Anterior cingulate cortex (tissue), 58 donors: ENCODE results near the gene ANKRD35.

Experiments
- DNase-seq, 58 donors: peaks; one replicate each; lab custom pipeline; 2025; lab: John Stamatoyannopoulos, UW

The ANKRD35 gene

DNA sequence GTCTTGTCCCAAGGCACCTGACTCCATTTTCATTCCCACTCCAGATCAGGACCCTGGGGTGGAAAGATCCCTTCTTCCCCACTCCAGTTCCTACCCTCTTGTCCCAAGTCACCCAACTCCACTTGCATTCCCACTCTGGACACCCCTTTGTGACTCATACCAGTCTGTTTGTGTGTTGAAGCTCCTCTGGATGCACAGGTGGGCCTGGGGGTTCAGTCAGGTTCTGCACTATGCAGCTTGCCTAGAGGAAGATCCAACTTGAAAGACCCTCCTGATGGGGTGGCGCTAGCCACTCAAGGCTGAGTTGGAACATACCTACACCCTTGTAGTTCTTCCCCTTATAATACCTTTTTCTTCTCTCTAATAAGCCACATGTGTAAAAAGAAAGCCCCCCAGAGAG lies 9.8 kb upstream of the ANKRD35 start:
- DNase-seq: no peak

DNA sequence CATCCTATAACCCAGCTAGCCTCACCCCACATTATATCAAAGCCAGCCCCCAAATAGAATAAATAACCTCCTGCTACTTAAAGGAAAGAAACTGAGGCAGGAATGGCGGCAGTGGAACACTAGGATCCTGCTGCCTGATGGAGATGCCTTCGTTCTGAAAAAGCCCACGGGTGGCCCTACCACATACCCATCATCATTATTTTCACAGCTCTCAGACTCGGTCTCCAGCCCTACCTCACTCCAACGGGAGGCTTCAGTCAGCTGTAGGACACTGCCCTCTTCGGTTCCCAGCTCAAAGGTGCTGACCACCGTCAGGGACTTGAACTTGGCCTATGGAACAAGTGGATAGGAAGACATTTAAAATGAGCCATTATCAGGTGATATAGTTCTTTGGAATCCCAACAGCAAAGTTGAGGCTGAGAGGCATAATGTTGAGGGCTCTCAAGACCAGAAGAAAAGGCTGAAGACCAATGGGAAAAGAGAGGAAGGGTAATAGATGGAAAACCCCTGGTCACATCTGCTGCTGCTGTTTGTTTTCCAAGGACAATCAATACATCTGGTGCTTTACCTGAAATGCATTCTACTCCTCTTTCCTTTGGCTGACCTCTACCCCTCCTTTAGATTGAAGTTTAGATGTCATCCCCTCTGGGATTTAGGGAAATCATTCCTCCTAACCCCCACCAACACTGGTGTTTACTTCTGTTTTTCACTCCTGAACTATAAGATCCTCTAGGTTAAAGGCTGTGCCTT lies 7.8 kb upstream of the ANKRD35 start:
- DNase-seq: no peak

DNA sequence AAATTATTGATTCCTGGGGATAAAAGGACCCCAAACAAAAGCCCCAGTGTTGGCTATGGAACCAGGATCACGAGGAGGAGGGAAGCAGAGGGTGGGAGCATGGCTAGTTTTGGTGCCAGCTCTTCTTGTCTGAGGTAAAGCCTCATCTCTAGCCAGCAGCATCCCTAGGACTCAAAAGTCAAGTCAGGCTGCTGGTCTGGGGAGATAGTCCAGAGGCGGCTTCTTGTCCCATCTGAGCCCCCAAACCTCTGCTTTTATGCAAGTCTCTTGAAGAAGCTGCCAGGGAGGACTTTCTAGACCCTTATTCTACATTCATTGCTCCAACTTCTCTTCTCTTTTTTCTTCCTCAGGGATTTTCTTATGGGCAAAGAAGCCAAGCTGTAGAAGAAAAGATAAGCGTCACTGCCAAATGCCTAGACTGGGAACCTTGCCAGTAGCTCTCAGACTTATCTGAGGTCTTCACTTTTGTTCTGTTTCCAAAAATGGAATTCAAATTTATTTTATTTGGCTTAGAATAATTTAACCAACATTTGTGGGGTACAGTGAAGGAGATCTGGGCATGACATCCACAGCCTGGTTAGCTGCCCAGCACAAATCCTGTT lies 6.9 kb upstream of the ANKRD35 start:
- DNase-seq: peak in 6 of 58 donors; percentile 3 to 42 (median 16)

DNA sequence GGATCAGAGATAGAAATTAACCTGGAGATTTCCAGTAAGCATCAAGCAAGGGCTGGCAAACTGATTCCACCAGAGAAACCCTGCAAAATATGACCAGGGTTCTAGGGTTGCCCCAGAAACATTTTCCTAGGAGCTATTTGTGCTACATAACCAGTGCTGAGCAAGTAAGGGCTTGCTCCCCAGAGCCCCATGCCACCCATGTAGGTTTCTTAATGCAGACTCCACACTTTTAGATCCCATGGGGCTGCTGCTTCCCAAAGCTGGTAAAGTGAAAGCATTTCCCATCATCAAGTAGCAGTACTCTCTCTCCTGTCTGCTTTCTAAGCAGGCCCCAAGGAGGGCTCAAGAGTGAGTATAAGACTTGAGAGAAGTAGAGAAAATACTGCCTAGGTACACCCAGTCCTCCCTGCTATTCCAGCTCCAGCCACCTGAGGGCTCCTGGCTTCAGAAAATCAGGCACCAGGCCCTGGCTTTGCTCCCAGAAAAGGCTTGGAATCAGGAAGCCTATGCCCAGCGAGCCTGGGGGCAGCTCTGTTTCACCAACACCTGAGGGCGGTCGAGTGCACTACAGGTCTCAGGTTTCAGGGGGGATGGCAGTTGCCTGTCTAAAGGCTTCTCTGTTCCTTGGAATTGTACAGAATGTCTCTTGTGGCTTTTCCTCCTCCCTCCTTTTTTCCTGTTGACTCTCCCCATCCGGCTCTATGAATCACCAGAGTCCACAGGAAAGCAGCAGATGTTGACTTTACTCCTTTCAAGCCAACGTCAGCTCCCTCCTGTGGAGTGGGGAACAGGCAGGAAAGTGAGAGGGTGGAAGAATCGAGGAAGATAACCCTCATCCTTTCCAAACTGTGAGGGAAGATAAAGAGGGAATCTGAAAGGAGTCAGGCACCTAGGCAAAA lies 6.2 kb upstream of the ANKRD35 start:
- DNase-seq: peak; percentile 17 to 92 (median 83)

DNA sequence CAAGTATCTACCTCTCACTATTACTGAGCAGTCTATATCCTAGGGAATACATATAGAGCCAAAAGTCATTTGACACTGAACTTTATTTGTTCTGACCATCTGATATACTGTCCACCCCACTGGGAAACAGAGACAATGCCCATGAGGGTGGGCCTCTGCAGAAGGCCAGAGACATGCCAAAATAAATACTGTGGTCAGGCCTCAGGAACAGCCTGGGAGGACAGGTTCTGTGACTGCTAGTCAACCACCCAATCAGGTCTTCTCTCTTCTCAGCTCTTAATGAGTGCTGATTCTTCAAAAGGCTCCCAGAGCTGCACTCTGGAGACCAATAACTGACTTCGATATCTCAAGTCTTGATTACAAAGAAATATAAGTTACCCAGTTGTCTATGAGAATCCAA lies 5.5 kb upstream of the ANKRD35 start:
- DNase-seq: no peak

DNA sequence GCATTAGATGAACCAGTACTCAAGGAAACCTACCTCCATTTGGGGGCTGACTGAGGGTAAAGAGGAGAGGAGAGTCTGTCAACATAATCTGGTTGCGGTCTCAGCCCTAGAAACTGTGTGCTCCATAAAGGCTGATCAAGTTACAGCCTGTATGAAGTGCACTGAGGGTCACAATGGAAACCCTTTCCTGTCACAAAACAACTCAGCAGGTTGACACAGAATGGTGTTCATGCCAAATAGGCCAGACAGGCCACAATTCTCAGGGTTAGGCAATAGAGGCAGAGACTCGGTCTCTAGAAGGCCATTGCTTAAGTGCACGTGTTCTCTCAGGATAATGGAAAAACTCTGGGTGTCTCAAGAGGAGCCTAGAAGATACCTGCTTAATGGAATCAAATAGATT lies 4.1 kb upstream of the ANKRD35 start:
- no peak for DNase-seq

DNA sequence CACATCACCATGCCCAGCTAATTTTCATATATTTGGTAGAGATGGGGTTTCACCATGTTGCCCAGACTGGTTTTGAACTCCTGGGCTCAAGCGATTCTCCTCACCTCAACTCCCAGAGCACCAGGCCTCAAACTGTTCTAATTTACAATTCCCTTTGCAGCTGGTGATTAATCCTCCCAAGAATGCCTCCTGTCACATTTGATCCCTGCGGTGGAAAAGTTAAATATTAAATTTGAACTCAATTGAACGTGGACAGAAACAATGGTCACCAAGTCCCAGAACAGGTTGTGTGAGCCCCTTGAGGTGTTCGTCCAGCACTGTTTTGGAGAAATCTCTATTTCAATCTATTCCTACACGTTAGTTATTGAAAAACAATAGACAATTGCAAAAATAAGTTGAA lies 2.0 kb upstream of the ANKRD35 start:
- no peak for DNase-seq

DNA sequence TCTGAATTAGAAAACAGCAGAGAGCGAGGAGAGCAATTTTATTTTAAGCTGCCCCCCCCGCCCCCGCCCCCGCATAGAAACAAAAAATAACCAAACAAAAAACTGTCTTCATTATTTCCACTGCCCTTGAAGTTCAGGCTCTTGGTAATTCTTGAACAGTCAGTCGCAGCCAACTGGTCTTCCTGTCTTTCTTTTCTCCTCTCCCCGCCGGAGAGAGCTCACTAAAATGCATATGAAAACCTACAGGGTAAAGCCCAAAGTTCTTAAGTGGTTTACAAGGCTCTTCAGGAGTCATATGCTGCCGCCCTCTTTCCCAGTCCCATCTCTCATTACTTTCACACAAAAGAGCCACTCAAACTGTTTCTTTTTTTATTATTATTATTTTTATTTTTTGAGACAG lies 1.1 kb upstream of the ANKRD35 start:
- no peak for DNase-seq

DNA sequence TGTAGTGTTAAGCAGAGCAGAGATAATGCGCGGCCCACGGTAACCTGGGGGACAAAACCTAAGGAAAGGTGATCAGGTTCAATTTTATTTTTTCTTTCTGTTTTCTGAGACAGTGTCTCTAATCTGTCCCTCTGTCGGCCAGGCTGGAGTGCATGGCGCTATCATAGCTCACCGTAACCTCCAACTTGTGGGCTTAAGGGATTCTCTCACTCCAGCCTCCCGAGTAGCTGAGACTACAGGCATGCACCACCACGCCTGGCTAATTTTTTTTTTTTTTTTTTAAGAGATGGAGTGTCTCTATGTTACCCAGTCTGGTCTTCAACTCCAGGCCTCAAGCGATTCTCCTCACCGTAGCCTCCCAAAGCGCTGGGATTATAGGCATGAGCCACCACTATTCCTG lies 724 bp upstream of the ANKRD35 start:
- no peak for DNase-seq

DNA sequence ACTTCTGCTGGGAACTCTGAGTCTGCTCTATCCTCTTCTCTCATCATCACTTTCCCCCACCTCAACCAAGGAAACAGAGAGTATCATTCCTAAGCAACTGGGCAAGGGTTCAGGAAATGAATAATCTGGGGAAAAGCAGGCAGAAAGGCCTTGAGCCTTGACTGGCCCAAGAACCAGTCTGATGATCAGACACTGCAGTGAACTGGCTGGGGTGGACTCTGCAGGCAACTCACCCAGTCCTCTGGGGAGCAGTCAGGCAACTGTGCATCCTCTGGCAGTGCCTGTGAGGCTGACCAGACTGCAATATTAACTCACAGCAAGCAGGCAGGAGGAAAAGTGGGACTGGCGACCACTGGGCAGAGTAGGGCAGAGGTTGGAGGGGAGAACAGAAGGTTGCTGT lies 991 bp downstream of the ANKRD35 start:
- no peak for DNase-seq

DNA sequence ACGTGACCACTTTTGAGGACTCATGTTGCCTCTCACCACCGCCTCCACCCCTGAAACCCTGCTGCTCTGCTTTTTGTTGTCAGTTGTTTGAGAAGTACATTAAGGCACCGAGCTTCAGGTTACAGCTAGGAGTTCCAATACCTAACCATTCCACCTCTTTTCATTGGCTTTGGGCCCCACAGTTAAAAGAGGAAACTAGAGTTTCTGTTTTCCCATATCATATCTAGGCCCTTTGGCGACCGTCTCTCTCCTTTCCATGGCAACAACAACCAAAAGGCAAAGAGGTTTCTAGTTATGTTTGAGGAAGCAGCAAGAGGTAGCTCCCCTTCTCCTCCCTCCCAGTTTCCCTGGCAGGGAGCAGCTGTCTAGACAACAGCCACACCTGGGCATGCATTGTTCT lies 5.9 kb downstream of the ANKRD35 start:
- DNase-seq: no peak

DNA sequence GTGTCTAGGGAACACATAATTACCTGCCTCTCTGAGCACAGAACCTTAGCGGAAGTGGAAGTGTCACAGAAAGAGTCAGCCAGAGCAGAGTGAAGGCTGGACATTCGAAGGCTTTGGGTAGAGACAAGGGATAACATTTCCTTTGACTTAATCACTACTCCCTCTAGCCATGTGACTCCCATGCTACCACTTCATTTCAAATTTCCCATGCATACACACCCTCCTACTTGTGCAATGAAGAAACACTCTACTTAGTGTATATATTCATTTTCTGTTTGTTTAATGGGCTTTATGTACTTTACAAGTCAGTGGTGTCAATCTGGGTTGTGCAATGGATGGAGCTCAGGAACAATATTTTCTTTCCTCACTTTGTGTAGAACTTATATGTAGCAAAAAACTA lies 6.9 kb downstream of the ANKRD35 start:
- no peak for DNase-seq

DNA sequence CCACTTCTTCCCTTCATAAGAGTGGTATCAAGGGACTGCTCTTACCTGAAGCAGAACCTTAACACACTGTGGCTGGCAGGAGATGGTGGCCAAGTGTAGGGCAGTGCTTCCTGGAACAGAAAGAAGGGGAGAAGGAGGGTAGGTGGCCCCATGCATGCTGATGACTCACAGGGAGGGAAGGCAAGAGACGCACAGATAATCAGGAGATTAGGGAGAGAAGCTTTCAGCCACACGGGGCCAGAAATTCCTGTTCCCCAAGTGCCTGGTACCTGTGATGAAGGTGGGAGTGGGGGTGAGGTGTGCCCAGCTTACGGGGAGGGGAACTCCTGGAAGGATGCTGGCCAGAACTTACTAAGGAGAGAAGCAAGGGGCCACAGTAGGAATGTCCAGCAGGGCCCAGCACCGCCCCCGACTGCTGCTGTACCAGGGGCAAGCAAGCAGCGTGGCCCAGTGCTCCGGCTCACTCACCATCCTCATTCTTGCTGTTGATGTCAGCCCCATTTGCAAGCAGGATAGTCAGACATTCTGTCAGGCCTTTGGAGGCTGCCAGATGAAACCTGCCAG lies 7.7 kb downstream of the ANKRD35 start:
- DNase-seq: no peak

DNA sequence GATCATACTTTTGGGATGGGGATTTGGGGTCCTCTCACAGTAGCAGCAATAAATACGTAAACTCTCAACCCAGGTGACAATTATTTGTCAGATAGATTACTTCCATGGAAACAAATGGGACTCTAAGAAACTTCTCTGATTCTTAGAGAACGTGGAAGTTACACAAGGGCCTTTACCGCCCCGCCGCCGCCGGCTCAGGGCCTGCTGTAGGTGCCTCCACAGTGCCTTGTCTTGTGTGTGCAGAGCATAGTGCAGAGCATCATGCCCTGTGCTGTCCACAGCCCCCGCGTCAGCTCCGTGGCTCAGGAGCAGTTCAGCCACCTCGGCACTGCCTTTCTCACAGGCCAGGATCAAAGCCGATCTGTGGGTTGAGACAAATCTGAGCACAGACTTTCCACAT lies 11.0 kb downstream of the ANKRD35 start:
- no peak for DNase-seq

DNA sequence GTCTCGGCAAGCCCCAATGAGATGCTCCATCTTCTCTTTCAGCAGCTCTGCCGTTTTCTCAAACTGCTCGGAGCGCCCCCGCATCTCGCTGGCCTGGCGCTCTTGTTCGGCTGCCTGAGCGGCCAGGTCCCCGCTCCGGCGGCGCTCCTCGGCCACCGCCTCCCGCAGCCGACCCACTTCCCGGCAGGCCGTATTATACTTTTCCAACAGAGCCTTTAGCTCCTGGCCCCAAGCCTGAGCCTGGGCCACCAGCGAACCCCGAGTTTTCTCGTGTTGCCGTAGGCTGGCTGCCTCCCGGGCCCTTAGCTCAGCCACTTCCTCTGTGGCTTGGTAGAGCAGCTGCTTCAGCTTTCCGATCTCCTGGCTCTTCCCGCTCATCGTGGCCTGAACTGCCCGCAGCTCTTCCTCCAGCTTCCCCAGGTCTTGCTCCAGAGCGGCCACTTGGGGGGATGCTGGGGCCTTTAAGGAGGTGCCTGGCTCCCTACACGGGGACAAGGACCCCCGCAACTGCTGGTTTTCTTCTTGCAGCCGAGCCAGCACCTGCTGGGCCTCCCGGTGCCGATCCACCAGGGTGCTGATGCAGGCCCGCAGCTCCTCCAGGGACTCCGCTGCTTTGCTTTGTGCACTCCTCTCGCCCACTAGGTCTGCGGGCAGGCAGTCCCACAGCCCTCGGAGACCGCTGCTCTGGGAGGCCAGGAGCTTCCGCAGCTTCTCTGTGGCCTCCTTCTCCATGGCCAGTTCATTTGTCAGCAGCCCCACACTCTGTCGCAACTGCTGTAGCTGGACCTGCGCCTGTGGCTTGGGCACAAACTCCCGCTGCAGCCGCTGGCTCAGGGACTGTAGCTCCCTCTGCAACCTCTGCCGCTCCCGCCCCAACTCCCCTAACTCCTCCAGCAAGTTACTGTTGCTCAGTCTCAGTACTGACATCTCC lies 13.4 kb downstream of the ANKRD35 start:
- peak in 46 of 58 donors; percentile 11 to 76 (median 40) for DNase-seq

DNA sequence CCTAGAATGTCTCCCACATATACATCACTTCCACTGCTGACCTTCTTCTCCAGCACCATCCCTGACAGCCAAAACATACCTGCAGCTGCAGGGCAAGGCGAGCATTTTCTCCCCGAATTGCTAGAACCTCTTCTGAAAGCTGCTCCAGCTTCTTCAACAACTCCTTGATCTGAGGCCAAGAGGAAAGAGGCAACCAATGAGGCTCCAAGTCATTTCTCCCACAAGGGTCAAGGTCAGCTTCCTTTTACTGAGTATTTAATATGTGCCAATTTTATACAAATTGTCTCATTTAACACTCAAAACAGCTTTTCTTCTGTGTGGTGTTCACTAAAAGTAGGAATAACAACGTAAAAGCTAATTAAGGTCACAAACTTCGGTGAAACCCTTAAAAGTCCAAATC lies 17.4 kb downstream of the ANKRD35 start:
- no peak for DNase-seq

DNA sequence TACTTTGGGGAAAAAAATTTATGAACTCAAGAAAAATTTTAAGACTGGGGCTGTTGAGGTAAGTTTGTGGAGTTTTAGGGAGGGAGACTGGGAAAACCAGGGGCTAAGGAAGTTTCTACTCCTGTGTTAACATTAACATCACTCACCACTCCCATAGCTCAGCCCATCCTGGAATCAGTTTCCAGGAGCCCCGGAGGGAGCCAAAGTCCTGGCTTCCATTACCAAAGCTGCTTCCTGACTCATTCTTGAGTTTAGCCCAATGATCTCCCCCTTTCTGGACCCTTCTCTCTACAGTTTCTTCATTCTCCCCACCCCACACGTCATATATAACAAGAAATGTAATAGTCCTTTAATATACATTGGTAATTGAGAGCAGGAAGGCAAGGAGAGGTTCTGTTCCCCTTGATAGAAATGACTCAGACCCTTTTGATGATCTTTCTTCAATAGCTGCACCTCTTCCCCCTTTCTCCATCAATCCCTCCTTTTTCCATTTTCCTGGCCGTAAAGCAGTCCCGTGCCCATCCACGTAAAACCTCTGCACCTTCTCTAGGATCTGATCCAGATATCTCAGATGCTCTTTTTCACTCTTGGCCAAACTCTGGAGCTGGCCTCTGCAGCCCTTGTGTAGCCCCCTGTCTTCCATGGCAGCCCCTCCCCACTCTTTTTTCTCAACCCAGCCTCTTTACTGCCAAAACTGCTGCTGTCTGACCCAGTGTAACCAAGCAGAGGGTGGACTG lies 22.2 kb downstream of the ANKRD35 start:
- no peak for DNase-seq

DNA sequence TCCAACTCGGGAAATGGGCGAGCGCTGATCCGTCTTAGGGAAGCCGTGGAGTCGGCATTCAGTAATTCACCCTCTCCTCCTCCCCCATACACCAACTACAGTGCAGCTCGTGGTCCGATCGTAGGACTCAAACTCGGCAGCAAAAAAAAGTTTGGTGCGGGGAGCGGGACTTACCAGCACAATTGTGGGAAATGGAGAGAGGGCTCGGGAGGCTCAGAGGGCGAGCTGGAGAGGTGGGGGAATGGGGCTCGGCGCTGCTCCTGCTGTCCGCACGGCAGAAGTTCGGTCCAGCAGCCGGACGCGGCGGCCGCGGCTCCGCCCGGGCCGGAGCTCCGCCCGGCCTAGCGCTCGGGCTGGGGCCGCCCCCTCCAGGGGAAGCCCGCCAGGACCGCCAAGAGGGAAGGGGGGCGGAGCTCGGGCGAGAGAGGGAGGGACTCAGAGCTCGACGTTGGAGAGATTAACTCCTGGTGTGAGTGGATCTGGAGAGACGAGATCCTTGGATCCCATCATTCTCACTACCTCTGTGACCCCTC lies 26.1 kb downstream of the ANKRD35 start:
- DNase-seq: peak in 57 of 58 donors; percentile 12 to 88 (median 74)

DNA sequence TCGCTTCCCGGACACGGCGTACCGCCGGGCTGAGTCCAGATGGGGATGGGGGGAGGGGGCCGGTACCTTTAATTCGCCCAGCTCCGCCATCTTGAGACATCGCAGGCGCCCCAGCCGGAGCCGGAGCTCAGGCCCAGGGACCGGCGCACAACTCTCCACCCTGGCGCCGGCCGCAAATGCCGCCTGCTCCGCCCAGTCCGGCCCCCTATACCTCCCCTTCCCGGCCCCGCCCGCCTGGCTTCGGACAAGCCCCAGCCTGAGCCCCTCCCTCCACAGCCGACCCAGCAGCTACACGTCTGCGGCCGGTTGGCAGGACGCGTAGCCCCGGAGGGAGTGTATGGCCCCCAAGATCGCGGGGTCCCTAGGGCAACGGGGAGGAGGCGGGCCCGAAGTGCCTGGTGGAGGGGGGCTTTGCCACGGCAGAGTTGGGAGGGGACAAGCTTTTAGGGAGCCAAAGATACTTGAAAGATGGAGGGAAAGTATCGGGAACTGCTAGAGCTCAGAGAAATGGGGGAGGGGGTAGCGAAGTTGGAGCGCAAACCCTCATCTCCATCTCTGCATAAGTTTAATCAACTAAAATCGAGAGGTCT lies 26.7 kb downstream of the ANKRD35 start, which contains the start of gene PIAS3:
Gene PIAS3, minus strand, starts transcription at position 181 of the 590 bp plus-strand sequence. Its CDS starts 91 bp downstream, at position 90.
- DNase-seq: peak; percentile 42 to 93 (median 87)
